ENCODE data around the gene USHBP1. TPM values are rescaled to one million over a fixed set of nuclear protein-coding genes. Genes with fewer than 3 reads are reported as not detected.
A peak's percentile ranks its signal among the peaks of the same experiment; 100 is the strongest.

The USHBP1 gene
- total and polyA plus RNA-seq, 10 of the 15 experiments (the other 5 are each of a cell fraction or from before 2014, with no cell fraction given): 0.05 to 0.96 (median 0.22) TPM; not detected in 2

- TF ChIP-seq SKIL (IDR thresholded peaks at IDR 0.05; ENCODE audit: low read depth, poor library complexity, severe bottlenecking): peak; percentile 78
- peak; percentile 100 for TF ChIP-seq EZH2 (IDR thresholded peaks at IDR 0.05; ENCODE audit: borderline replicate concordance, control insufficient read depth, low read depth, low read length)
- peak; percentile 79 for TF ChIP-seq POLR2AphosphoS5 (IDR thresholded peaks at IDR 0.05; ENCODE audit: low read length)
- no peak for TF ChIP-seq CHD1 (IDR thresholded peaks at IDR 0.05; ENCODE audit: low read depth, low read length)
- TF ChIP-seq MYB (IDR thresholded peaks at IDR 0.05; ENCODE audit: borderline replicate concordance, low read depth, low read length): no peak
- TF ChIP-seq CBFB (IDR thresholded peaks at IDR 0.05; ENCODE audit: low read depth): 0 out of 2 replicates have a peak, but pooled peaks have one; percentile 54
- TF ChIP-seq SUZ12 (IDR thresholded peaks at IDR 0.05; ENCODE audit: unreplicated experiment): no peak
- TF ChIP-seq PAX8 (IDR thresholded peaks at IDR 0.05): no peak
- peak; percentile 42; the same call in 1 of the 2 replicates for TF ChIP-seq SMAD5 (IDR thresholded peaks at IDR 0.05; ENCODE audit: low read depth)
- peak; percentile 92 for TF ChIP-seq IKZF1 (conservative IDR thresholded peaks at IDR 0.05)
- no peak for TF ChIP-seq IKZF2 (IDR thresholded peaks at IDR 0.05)
- TF ChIP-seq CREM (IDR thresholded peaks at IDR 0.05; ENCODE audit: low read depth): peak; percentile 93
- peak; percentile 97 for TF ChIP-seq GABPA (IDR thresholded peaks at IDR 0.05; ENCODE audit: low read depth)
- peak; percentile 56 for TF ChIP-seq E4F1 (IDR thresholded peaks at IDR 0.05; ENCODE audit: borderline replicate concordance, partially characterized antibody)
- no peak for TF ChIP-seq GATAD2B (conservative IDR thresholded peaks at IDR 0.05; ENCODE audit: low read depth)
These were observed 2.6 kb upstream of the USHBP1 start, which contains the start of gene BABAM1 (continued) for GRCh38 chr19:17266975-17267788.

All from GM12878 (cell line).